ENCODE results near the gene ATP7B.
"Not testable (repeated sequence)": the region's sequence is repeated elsewhere in the genome, so short reads cannot be mapped to it uniquely, and the experiment has no call there.

The ATP7B gene

GRCh38 chr13:51919531-51919930, 91.7 kb downstream of the ATP7B start:
- DNase-seq, result no peak

GRCh38 chr13:51916962-51917361, 94.3 kb downstream of the ATP7B start:
- DNase-seq, result no peak

- no peak for DNase-seq
These were observed 95.0 kb downstream of the ATP7B start for GRCh38 chr13:51916051-51916818.

- no peak for DNase-seq
These were observed 97.1 kb downstream of the ATP7B start for GRCh38 chr13:51914137-51914493.

- DNase-seq, result no peak
These were observed 97.7 kb downstream of the ATP7B start for GRCh38 chr13:51913421-51914136.

- no peak for DNase-seq
These were observed 98.6 kb downstream of the ATP7B start for GRCh38 chr13:51912511-51913225.

GRCh38 chr13:51912091-51912490, 99.2 kb downstream of the ATP7B start:
- no peak for DNase-seq

GRCh38 chr13:51910508-51910907, 100.7 kb downstream of the ATP7B start:
- DNase-seq, result no peak

- DNase-seq, result not testable (repeated sequence)
These were observed 102.0 kb downstream of the ATP7B start for GRCh38 chr13:51909265-51909664.

- DNase-seq, result no peak
These were observed 104.1 kb downstream of the ATP7B start for GRCh38 chr13:51907040-51907732.

GRCh38 chr13:51906581-51906980, 104.7 kb downstream of the ATP7B start:
- no peak for DNase-seq

- no peak for DNase-seq
These were observed 105.5 kb downstream of the ATP7B start for GRCh38 chr13:51905787-51906186.

- no peak for DNase-seq
These were observed 108.5 kb downstream of the ATP7B start for GRCh38 chr13:51902776-51903175.

GRCh38 chr13:51900471-51900870, 110.8 kb downstream of the ATP7B start:
- no peak for DNase-seq

GRCh38 chr13:51895906-51896888, 115.1 kb downstream of the ATP7B start:
- peak; percentile 13 for DNase-seq

GRCh38 chr13:51894239-51894638, 117.0 kb downstream of the ATP7B start:
- no peak for DNase-seq

- no peak for DNase-seq
These were observed 118.6 kb downstream of the ATP7B start for GRCh38 chr13:51892657-51893056.

GRCh38 chr13:51887468-51887867, 123.8 kb downstream of the ATP7B start:
- DNase-seq, result no peak

- DNase-seq, result no peak
These were observed 125.6 kb downstream of the ATP7B start for GRCh38 chr13:51885651-51886050.

GRCh38 chr13:51883226-51883600, 128.0 kb downstream of the ATP7B start:
- no peak for DNase-seq
